ENCODE results near the gene RGS14. TPM values are rescaled to one million over a fixed set of nuclear protein-coding genes. Genes with fewer than 3 reads are reported as not detected.

Gene RGS14
- total RNA-seq, 4 donors from 2014 or later = 10.2 to 29.6 (median 16.4) TPM

GRCh38 chr5:177354256-177354655, 3.5 kb upstream of the RGS14 start:
- Histone ChIP-seq H3K4me3 (no peak overlapping the region), H3K27me3 (no peaks in the 10 kb centered on the region), H3K27ac (no peak overlapping the region), H3K36me3 (peaks cover 0 to 11% (median 0%) of the 10 kb centered on the region in 3 donors), H3K4me1 (peaks cover 0 to 35% (median 25%) of the 10 kb centered on the region in 4 donors), H3K9me3 (no peaks in the 10 kb centered on the region)
- no peak for TF ChIP-seq EP300 (IDR thresholded peaks at IDR 0.05)
- TF ChIP-seq POLR2A (IDR thresholded peaks at IDR 0.05) = no peak
- no peak for TF ChIP-seq CTCF (IDR thresholded peaks at IDR 0.05)
- DNase-seq (ENCODE audit: low spot score in 2 of 2) = no peak
- 90 to 91% methylated on average over 3 of the region's 3 CpGs for WGBS, 2 donors

GRCh38 chr5:177354711-177355110, 3.0 kb upstream of the RGS14 start:
- Histone ChIP-seq H3K4me1 (peaks cover 0 to 35% (median 21%) of the 10 kb centered on the region in 4 donors), H3K27ac (no peak overlapping the region), H3K4me3 (no peak overlapping the region), H3K36me3 (peaks cover 0 to 7% (median 0%) of the 10 kb centered on the region in 3 donors), H3K27me3 (no peaks in the 10 kb centered on the region), H3K9me3 (no peaks in the 10 kb centered on the region)
- no peak for TF ChIP-seq CTCF (IDR thresholded peaks at IDR 0.05)
- TF ChIP-seq POLR2A (IDR thresholded peaks at IDR 0.05) = no peak
- no peak for TF ChIP-seq EP300 (IDR thresholded peaks at IDR 0.05)
- 82 to 83% methylated on average over 3 of the region's 3 CpGs for WGBS, 2 donors
- no peak for DNase-seq (ENCODE audit: low spot score in 2 of 2)

- Histone ChIP-seq H3K27me3 (no peaks in the 10 kb centered on the region), H3K9me3 (no peaks in the 10 kb centered on the region), H3K27ac (no peak overlapping the region), H3K4me1 (peaks cover 0 to 29% (median 15%) of the 10 kb centered on the region in 4 donors), H3K36me3 (peaks cover 0 to under 1% (median 0%) of the 10 kb centered on the region in 3 donors), H3K4me3 (no peak overlapping the region)
- 85 to 88% methylated on average over 1 of the region's 1 CpG for WGBS, 2 donors
- no peak for TF ChIP-seq POLR2A (IDR thresholded peaks at IDR 0.05)
- TF ChIP-seq CTCF (IDR thresholded peaks at IDR 0.05) = no peak
- no peak for DNase-seq (ENCODE audit: low spot score in 2 of 2)
Measured at GRCh38 chr5:177355162-177355867, 2.4 kb upstream of the RGS14 start.

- H3K4me1 ChIP-seq = peaks cover 0 to 24% (median 10%) of the 10 kb centered on the region in 4 donors
- 11 to 19% methylated on average over 1 of the region's 1 CpG for WGBS, 2 donors
- no peaks in the 10 kb centered on the region for H3K9me3 ChIP-seq
- no peak overlapping the region for H3K27ac ChIP-seq
- no peak overlapping the region for H3K4me3 ChIP-seq
- TF ChIP-seq CTCF (IDR thresholded peaks at IDR 0.05) = no peak
- TF ChIP-seq EP300 (IDR thresholded peaks at IDR 0.05) = no peak
- TF ChIP-seq POLR2A (IDR thresholded peaks at IDR 0.05) = no peak
- no peaks in the 10 kb centered on the region for H3K27me3 ChIP-seq
- H3K36me3 ChIP-seq = no peaks in the 10 kb centered on the region
- no peak for DNase-seq (ENCODE audit: low spot score in 2 of 2)
Measured at GRCh38 chr5:177355868-177356168, 1.9 kb upstream of the RGS14 start.

- H3K36me3 ChIP-seq = no peaks in the 10 kb centered on the region
- no peaks in the 10 kb centered on the region for H3K9me3 ChIP-seq
- H3K4me1 ChIP-seq = peaks cover 0 to 27% (median 9%) of the 10 kb centered on the region in 4 donors
- H3K27me3 ChIP-seq = no peaks in the 10 kb centered on the region
- 56 to 75% methylated on average over 3 of the region's 3 CpGs for WGBS, 2 donors
- peak overlapping the region in 1 of 4 donors; percentile 5 for H3K27ac ChIP-seq
- TF ChIP-seq POLR2A (IDR thresholded peaks at IDR 0.05) (no peak), CTCF (IDR thresholded peaks at IDR 0.05) (no peak), EP300 (IDR thresholded peaks at IDR 0.05) (no peak)
- no peak overlapping the region for H3K4me3 ChIP-seq
- no peak for DNase-seq (ENCODE audit: low spot score in 2 of 2)
Measured at GRCh38 chr5:177356746-177357145, 978 bp upstream of the RGS14 start.

All from tibial nerve (tissue), 4 donors.